ENCODE results near the gene WDCP.
A peak's percentile ranks its signal among the peaks of the same experiment; 100 is the strongest.
"Not testable (repeated sequence)": the region's sequence is repeated elsewhere in the genome, so short reads cannot be mapped to it uniquely, and the experiment has no call there.

The WDCP gene

GRCh38 chr2:24049485-24050021 is 2.4 kb upstream of the WDCP start, which contains the start of gene FKBP1B:
FKBP1B (plus strand) TSS chr2:24049741; CDS start chr2:24049850, 109 bp downstream.
- H3K27me3 Mint-ChIP-seq = no peaks in the 10 kb centered on the region
- no peak within 1 kb of the TSS for H3K27ac Mint-ChIP-seq
- peaks cover 16 to 28% of the 10 kb centered on the region in 2 donors for H3K4me1 Mint-ChIP-seq
- H3K9me3 Mint-ChIP-seq = no peaks in the 10 kb centered on the region
- peak; percentile 33 for DNase-seq
- H3K4me3 Mint-ChIP-seq = peak within 1 kb of the TSS in 1 of 2 donors; percentile 79
- ATAC-seq (replicated peaks) = peak; percentile 31 to 33
- H3K36me3 Mint-ChIP-seq = peaks cover 3% of the 10 kb centered on the region in 2 donors

DNA sequence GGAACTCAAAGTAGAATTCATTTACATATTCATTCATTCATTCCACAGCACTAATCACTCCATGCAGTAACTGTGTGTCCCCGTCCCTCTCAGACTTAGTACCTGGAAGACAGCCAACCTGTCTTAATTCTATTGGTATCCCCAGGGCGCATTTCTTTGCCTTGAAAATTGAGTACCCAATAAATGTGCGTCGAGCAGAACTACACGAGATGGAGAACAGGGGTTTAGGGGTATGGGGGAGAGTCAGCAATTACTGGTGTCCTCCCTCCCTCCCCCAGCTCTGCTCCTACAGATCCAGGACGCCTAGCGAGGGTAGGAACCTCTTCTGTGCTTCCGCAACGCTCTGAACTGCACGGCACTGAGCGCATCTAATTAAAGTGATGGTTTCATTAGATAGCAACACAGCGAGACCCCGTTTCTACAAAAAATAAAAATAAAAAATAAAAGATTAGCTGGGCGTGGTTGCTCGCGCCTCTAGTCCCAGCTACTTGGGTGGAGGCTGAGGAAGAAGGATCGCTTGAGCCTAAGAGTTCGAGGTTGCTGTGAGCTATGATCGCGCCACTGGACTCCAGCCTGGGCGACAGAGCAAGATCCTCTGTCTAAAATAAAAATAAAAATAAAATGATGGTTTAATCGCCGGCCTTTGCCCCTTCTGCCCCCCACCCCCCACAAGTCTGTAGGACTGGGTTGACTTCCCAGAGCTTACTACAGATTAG is 1.7 kb upstream of the WDCP start:
- H3K27ac Mint-ChIP-seq = no peak overlapping the region

DNA sequence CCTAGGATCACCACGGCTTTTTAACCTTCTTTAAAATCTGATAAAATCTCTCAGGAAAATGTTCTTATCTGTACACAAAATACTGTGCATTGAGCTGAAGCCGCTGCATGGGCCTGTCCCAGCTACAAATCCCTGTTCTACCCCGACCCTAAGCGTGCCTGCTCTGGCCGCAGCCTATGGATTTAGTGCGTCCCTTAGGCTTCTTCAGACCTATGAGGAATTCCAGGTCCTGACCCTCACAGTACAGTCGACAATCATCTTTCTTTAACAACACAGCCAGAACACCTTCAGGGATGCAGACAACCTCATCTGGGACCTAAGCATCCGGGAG is 477 bp upstream of the WDCP start:
- ATAC-seq (replicated peaks) (no peak), DNase-seq (no peak)
- Mint-ChIP-seq H3K4me1 (peaks cover 16 to 28% of the 10 kb centered on the region in 2 donors), H3K27ac (peak overlapping the region; percentile 95), H3K27me3 (no peaks in the 10 kb centered on the region), H3K9me3 (no peaks in the 10 kb centered on the region), H3K4me3 (peak overlapping the region; percentile 92 to 98), H3K36me3 (peaks cover 3 to 7% of the 10 kb centered on the region in 2 donors)

More for the DNA sequence above, 1.7 kb upstream of the WDCP start:
- Mint-ChIP-seq H3K9me3 (no peaks in the 10 kb centered on the region), H3K27me3 (no peaks in the 10 kb centered on the region), H3K36me3 (peaks cover 3% of the 10 kb centered on the region in 2 donors), H3K4me1 (peaks cover 16 to 28% of the 10 kb centered on the region in 2 donors), H3K4me3 (peak overlapping the region in 1 of 2 donors; percentile 79)
- ATAC-seq (replicated peaks) (no peak), DNase-seq (no peak)

DNA sequence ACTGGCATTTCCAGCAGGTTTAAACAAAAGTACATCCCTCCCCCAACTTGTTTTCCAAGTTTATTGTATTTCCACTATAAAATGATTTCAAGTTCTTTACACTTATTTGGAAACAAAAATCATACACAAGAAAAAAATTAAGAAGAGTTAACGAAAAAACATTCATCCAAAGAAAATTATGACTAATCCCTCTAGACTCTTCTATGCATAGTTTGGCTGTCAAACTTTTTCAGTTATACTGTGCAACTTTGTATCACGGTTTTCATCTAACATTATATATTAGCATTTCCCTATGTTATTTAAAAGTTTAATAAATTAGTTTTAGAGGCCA is 627 bp downstream of the WDCP start:
- H3K27ac Mint-ChIP-seq = peak overlapping the region; percentile 20
- no peaks in the 10 kb centered on the region for H3K27me3 Mint-ChIP-seq
- peaks cover 3 to 7% of the 10 kb centered on the region in 2 donors for H3K36me3 Mint-ChIP-seq
- peak overlapping the region; percentile 50 to 61 for H3K4me3 Mint-ChIP-seq
- DNase-seq (no peak), ATAC-seq (replicated peaks) (no peak)
- H3K4me1 Mint-ChIP-seq = peaks cover 16 to 28% of the 10 kb centered on the region in 2 donors
- H3K9me3 Mint-ChIP-seq = no peaks in the 10 kb centered on the region

DNA sequence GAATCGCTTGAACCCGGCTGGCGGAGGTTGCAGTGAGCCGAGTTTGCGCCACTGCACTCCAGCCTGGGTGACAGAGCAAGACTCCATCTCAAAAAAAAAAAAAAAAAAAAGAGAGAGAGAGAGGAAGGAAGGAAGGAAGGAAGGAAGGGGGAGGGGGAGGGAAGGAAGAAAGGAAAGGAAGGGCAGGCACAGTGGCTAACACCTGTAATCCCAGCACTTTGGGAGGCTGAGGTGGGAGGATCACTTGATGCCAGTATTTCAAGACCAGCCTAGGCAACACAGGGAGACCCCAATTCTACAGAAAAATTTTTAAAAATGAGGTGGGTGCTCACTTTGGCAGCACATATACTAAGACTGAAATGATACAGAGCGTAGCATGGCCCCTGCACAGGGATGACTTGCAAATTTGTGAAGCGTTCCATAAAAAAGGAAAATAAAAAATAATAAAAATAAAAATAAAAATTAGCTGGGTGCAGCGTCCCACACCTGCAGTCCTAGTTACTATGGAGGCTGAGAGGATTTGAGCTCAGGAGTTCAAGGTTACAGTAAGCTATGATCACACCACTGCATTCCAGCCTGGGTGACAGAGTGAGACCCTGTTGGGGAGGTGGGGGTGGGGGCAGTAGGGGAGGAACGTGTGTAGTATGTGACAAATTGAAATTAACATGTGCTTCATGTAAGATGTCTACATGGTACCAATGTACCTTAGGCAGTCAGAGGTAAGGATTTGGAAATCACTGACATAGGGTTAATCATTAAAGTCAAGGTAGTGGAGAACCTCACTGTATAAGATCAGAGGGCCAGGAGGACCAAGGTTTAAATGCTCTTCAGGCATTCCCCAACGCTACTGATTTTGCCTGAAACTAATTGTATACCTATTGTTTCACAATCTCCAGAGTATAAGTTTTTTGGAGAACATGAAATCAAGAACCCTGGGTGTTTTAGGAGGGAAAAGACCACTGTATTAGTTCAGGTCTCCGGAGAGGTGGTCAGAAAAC is 1.4 kb downstream of the WDCP start:
- peaks cover 16 to 28% of the 10 kb centered on the region in 2 donors for H3K4me1 Mint-ChIP-seq
- no peak overlapping the region for H3K27ac Mint-ChIP-seq
- H3K27me3 Mint-ChIP-seq = no peaks in the 10 kb centered on the region
- no peaks in the 10 kb centered on the region for H3K9me3 Mint-ChIP-seq
- H3K4me3 Mint-ChIP-seq = peak overlapping the region; percentile 50 to 61
- DNase-seq = no peak
- ATAC-seq (replicated peaks) = no peak
- H3K36me3 Mint-ChIP-seq = peaks cover 3 to 7% of the 10 kb centered on the region in 2 donors

DNA sequence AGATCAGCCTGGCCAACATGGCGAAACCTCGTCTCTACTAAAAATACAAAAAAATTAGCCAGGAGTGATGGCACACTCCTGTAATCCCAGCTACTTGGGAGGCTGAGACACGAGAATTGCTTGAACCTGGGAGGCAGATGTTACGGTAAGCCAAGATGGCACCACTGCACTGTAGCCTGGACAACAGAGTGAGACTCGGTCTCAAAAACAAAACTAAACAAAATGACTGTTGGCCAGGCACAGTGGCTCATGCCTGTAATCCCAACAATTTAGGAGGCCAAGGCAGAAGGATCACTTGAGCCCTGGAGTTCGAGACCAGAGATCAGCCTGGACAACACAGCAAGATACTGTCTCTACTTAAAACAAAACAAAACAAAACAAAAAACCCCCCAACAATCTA is 4.1 kb downstream of the WDCP start:
- DNase-seq; H3K27ac Mint-ChIP-seq; H3K27me3 Mint-ChIP-seq; ATAC-seq (replicated peaks); H3K9me3 Mint-ChIP-seq; H3K4me3 Mint-ChIP-seq: not testable (repeated sequence)
- peaks cover 13 to 28% of the 10 kb centered on the region in 2 donors for H3K4me1 Mint-ChIP-seq
- peaks cover 6 to 21% of the 10 kb centered on the region in 2 donors for H3K36me3 Mint-ChIP-seq

DNA sequence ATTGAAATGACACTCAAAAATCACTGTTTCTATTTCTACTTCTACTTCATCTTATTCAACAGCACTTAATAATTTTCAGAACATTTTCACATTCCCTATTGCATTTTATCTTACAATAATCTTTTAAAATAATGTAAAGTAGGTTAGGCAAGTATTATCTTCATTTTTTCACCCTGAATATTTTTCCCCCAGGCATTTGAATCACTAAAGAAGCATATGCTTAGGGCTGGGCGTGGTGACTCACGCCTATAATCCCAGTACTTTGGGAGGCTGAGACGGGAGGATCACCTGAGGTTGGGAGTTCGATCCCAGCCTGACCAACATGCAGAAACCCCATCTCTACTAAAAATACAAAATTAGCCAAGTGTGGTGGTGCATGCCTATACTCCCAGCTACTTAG is 6.7 kb downstream of the WDCP start:
- Mint-ChIP-seq H3K27ac (no peak overlapping the region), H3K4me1 (peaks cover 6 to 17% of the 10 kb centered on the region in 2 donors), H3K9me3 (no peaks in the 10 kb centered on the region), H3K36me3 (peaks cover 5 to 26% of the 10 kb centered on the region in 2 donors), H3K27me3 (no peaks in the 10 kb centered on the region), H3K4me3 (no peak overlapping the region)
- ATAC-seq (replicated peaks) = no peak
- no peak for DNase-seq

- Mint-ChIP-seq H3K9me3 (no peaks in the 10 kb centered on the region), H3K27ac (no peak overlapping the region), H3K4me1 (peaks cover 4 to 8% of the 10 kb centered on the region in 2 donors), H3K36me3 (peaks cover 7 to 22% of the 10 kb centered on the region in 2 donors), H3K27me3 (no peaks in the 10 kb centered on the region), H3K4me3 (no peak overlapping the region)
- DNase-seq = no peak
- no peak for ATAC-seq (replicated peaks)
These were observed 8.2 kb downstream of the WDCP start for GRCh38 chr2:24038786-24039499.

DNA sequence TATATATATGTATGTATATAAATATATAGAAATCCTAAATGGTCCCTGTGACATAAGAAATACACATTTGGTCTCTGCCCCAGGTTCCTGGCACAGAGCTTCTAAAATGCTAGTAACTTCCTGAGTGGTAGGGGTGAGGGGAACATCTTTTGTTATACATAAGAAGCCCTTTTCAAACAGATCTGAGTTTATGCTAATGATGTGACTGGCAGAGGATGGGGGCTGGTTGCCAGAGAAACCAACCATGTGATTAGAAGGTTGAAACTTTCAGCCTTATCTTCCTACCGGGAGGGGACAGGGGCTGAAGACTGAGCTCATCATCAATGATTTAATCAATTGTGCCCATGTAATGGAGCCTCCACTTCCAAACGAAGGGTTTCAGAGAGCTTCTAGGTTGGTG is 21.0 kb downstream of the WDCP start:
- Mint-ChIP-seq H3K4me1 (peaks cover 2 to 4% of the 10 kb centered on the region in 2 donors), H3K36me3 (peaks cover 44 to 66% of the 10 kb centered on the region in 2 donors), H3K4me3 (no peak overlapping the region), H3K27me3 (no peaks in the 10 kb centered on the region), H3K9me3 (no peaks in the 10 kb centered on the region), H3K27ac (no peak overlapping the region)
- DNase-seq (no peak), ATAC-seq (replicated peaks) (no peak)

GRCh38 chr2:24024996-24025663 is 22.1 kb downstream of the WDCP start:
- H3K27me3 Mint-ChIP-seq = no peaks in the 10 kb centered on the region
- peaks cover 2 to 4% of the 10 kb centered on the region in 2 donors for H3K4me1 Mint-ChIP-seq
- ATAC-seq (replicated peaks) = no peak
- peaks cover 41 to 58% of the 10 kb centered on the region in 2 donors for H3K36me3 Mint-ChIP-seq
- H3K9me3 Mint-ChIP-seq = no peaks in the 10 kb centered on the region
- H3K27ac Mint-ChIP-seq = no peak overlapping the region
- no peak for DNase-seq
- no peak overlapping the region for H3K4me3 Mint-ChIP-seq

DNA sequence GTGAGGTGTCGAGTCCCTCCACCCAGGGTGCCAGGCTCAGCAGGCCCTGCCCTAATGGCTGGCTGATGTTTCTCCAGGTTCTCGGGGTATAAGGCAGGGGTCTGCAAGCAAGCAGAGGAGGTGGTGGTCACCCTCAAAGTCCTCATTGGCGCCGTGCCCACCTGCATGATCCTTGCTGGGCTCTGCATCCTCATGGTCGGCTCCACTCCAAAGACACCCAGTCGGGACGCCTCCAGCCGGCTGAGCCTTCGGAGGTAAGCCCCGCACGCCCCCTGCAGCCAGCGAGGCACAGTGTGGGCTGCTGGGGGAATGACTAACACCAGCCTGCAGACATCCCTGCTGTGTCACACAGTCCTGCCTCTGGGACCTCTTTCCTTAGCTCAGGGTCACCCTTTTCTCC is 23.2 kb downstream of the WDCP start:
- Mint-ChIP-seq H3K27ac (no peak overlapping the region), H3K27me3 (no peaks in the 10 kb centered on the region)
- ATAC-seq (replicated peaks) = no peak

DNA sequence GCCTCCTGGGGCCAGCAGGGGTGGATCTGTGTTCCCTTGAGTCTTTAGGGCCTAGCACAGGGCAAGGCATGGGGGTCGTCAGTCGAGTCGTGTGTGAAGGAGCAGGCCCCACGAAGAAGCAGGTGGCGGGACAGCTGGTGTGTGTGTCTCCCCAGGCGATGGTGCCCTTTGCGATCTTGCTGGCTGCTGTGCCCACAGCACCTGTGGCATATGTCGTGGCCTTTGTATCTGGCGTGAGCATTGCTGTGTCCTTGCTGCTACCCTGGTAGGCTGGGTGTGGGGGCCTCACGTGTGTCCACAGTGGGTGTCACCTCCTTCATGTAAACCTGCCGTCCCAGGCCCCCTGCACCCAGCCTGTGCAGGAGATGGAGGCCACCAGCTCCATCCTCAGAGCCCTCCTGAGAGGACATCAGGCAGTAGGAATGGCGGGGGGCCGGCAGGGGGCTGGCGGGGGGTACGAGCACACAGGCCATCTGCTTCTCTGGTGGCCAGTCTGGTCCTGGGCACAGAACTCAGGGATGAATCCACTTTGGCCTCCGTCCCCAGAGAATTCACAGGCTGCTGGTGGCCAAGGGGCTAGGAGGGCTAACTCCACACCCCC is 24.1 kb downstream of the WDCP start:
- peaks cover 33 to 38% of the 10 kb centered on the region in 2 donors for H3K36me3 Mint-ChIP-seq
- H3K4me1 Mint-ChIP-seq = peaks cover 0 to 4% of the 10 kb centered on the region in 2 donors
- H3K4me3 Mint-ChIP-seq = no peak overlapping the region
- peak overlapping the region; percentile 90 for H3K27ac Mint-ChIP-seq
- no peaks in the 10 kb centered on the region for H3K9me3 Mint-ChIP-seq
- DNase-seq = no peak
- no peaks in the 10 kb centered on the region for H3K27me3 Mint-ChIP-seq
- no peak for ATAC-seq (replicated peaks)

More for the DNA sequence above, 23.2 kb downstream of the WDCP start:
- H3K9me3 Mint-ChIP-seq = no peaks in the 10 kb centered on the region
- peaks cover 0 to 4% of the 10 kb centered on the region in 2 donors for H3K4me1 Mint-ChIP-seq
- no peak for DNase-seq
- H3K36me3 Mint-ChIP-seq = peaks cover 37 to 47% of the 10 kb centered on the region in 2 donors
- no peak overlapping the region for H3K4me3 Mint-ChIP-seq

DNA sequence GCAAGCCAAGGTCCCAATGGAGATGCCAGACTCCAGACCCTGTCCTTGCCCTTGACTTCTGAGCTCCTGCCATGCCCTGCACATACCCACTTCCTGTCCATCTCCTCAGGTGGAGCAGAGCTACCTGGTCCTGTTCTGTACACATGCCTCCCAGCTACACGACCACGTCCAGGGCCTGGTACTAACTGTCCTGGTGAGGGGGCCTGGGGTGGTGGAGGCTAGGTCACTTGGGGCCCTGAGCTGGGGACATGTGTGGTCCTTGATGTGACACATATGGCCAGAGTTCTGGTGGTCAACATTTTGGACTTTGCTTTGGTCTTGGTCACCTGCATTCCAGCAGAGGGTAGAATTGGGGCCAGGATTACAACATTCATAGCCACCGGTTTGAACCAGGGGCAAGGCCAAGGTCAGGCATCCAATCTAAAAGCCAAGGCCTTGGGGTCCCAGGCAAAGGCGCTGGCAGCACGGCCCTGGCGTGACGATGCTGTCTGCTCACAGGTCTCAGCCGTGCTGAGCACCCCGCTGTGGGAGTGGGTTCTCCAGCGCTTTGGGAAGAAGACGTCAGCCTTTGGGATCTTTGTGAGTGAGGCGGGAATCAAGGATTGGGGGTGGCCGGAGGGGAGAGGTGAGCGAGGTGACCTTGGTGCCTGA is 24.7 kb downstream of the WDCP start:
- no peak for ATAC-seq (replicated peaks)
- H3K9me3 Mint-ChIP-seq = no peaks in the 10 kb centered on the region
- H3K27me3 Mint-ChIP-seq = no peaks in the 10 kb centered on the region
- no peak overlapping the region for H3K4me3 Mint-ChIP-seq
- H3K27ac Mint-ChIP-seq = peak overlapping the region; percentile 90
- no peak for DNase-seq
- peaks cover 30 to 34% of the 10 kb centered on the region in 2 donors for H3K36me3 Mint-ChIP-seq
- H3K4me1 Mint-ChIP-seq = peaks cover 0 to 4% of the 10 kb centered on the region in 2 donors

Data from stimulated activated naive B cell treated with anti-CD40 and anti-IgM and Interleukin-4, amounts not matched to agents 10 μg/mL and 1 μg/mL and 100 μg/mL, for 72 hours (primary cell).